Parathyroid adenoma (tissue), 2 donors: Measurements from ENCODE around the gene OTOG.

Experiments
- H2AFZ ChIP-seq: fragments of 300-600 bp; sonication (generic); one replicate; pipeline ENCODE4 v1.7.0; 2017; ENCODE audit warnings: antibody characterized with exemption, mild to moderate bottlenecking
- H3K27ac ChIP-seq: fragments of 300-600 bp; sonication (generic); one replicate; pipeline ENCODE4 v1.7.0; 2017
- H3K27me3 ChIP-seq: fragments of 300-600 bp; sonication (generic); one replicate; pipeline ENCODE4 v1.7.0; 2017; ENCODE audit warnings: low read length; ENCODE audit not compliant: control insufficient read depth, insufficient read depth
- H3K36me3 ChIP-seq: fragments of 300-600 bp; sonication (generic); one replicate; pipeline ENCODE4 v1.7.0; 2017; ENCODE audit warnings: low read length; ENCODE audit not compliant: control insufficient read depth, insufficient read depth
- H3K4me1 ChIP-seq: fragments of 300-600 bp; sonication (generic); one replicate; pipeline ENCODE4 v1.7.0; 2017; ENCODE audit warnings: control low read depth
- H3K4me2 ChIP-seq: fragments of 300-600 bp; sonication (generic); one replicate; pipeline ENCODE4 v1.7.0; 2017; ENCODE audit warnings: low read length
- H3K4me3 ChIP-seq: fragments of 300-600 bp; sonication (generic); one replicate; pipeline ENCODE4 v1.7.0; 2017; ENCODE audit warnings: low read depth, low read length
- H3K79me2 ChIP-seq: fragments of 300-600 bp; sonication (generic); one replicate; pipeline ENCODE4 v1.7.0; 2017; ENCODE audit warnings: control low read depth
- H3K9ac ChIP-seq: fragments of 300-600 bp; sonication (generic); one replicate; pipeline ENCODE4 v1.7.0; 2017; ENCODE audit warnings: mild to moderate bottlenecking
- H3K9me3 ChIP-seq: fragments of 300-600 bp; sonication (generic); one replicate; pipeline ENCODE4 v1.7.0; 2017; ENCODE audit warnings: low read length; ENCODE audit not compliant: control insufficient read depth
- CTCF ChIP-seq: fragments of 300-600 bp; sonication (generic); IDR thresholded peaks from one replicate; pipeline ENCODE4 v1.7.0; 2017; ENCODE audit warnings: antibody characterized with exemption, mild to moderate bottlenecking
- donor health status: primary hyperparathyroidism.

Gene OTOG

DNA sequence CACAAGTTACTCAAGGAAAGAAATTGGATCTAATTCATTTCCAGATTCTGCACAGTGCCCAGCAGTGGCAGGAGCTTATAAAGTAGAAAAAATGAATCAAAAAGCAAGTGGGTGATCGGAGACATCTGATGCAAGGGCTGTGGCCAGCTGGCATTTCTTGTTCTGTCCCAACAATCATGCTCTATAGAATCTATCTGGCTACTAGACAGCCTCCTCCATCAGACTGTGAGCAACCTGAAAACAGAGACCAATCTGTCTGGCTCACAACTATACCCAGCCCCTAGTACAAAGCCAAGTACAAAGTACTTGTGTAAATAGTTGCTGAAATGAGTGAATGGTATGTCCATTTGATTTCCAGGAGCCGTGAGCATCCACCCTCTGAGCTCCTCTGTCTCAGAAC is 14.3 kb upstream of the OTOG start:
- H3K27me3 ChIP-seq = no peaks in the 10 kb centered on the region
- no peak overlapping the region for H3K4me2 ChIP-seq
- H3K4me3 ChIP-seq = no peak overlapping the region
- no peak overlapping the region for H3K27ac ChIP-seq
- H3K79me2 ChIP-seq = no peaks in the 10 kb centered on the region
- H3K9ac ChIP-seq = no peak overlapping the region
- H3K4me1 ChIP-seq = no peaks in the 10 kb centered on the region
- no peaks in the 10 kb centered on the region for H3K9me3 ChIP-seq
- no peak for TF ChIP-seq CTCF
- no peak overlapping the region for H2AFZ ChIP-seq
- H3K36me3 ChIP-seq = no peaks in the 10 kb centered on the region

- Histone ChIP-seq H3K4me1 (no peaks in the 10 kb centered on the region), H3K27me3 (no peaks in the 10 kb centered on the region), H2AFZ (no peak overlapping the region), H3K4me2 (no peak overlapping the region), H3K27ac (no peak overlapping the region), H3K36me3 (no peaks in the 10 kb centered on the region), H3K4me3 (no peak overlapping the region), H3K79me2 (no peaks in the 10 kb centered on the region), H3K9ac (no peak overlapping the region), H3K9me3 (no peaks in the 10 kb centered on the region)
- TF ChIP-seq CTCF = no peak
Observed at GRCh38 chr11:17533341-17533740, 13.7 kb upstream of the OTOG start.

- Histone ChIP-seq H3K4me1 (no peaks in the 10 kb centered on the region), H3K36me3 (no peaks in the 10 kb centered on the region), H3K9me3 (no peaks in the 10 kb centered on the region), H3K27ac (no peak overlapping the region), H3K4me3 (no peak overlapping the region), H3K27me3 (no peaks in the 10 kb centered on the region), H3K79me2 (no peaks in the 10 kb centered on the region), H3K4me2 (no peak overlapping the region), H3K9ac (no peak overlapping the region), H2AFZ (no peak overlapping the region)
- TF ChIP-seq CTCF = no peak
Observed at GRCh38 chr11:17533778-17534415, 13.2 kb upstream of the OTOG start.

GRCh38 chr11:17535488-17535887 is 11.6 kb upstream of the OTOG start:
- Histone ChIP-seq H3K27ac (no peak overlapping the region), H3K79me2 (no peaks in the 10 kb centered on the region), H3K36me3 (no peaks in the 10 kb centered on the region), H3K4me2 (no peak overlapping the region), H3K4me3 (no peak overlapping the region), H3K9me3 (no peaks in the 10 kb centered on the region), H3K4me1 (no peaks in the 10 kb centered on the region), H3K27me3 (no peaks in the 10 kb centered on the region), H2AFZ (no peak overlapping the region), H3K9ac (no peak overlapping the region)
- no peak for TF ChIP-seq CTCF

- no peak for TF ChIP-seq CTCF
- no peak overlapping the region for H3K4me3 ChIP-seq
- no peaks in the 10 kb centered on the region for H3K36me3 ChIP-seq
Observed at GRCh38 chr11:17537261-17537660, 9.8 kb upstream of the OTOG start.

More at GRCh38 chr11:17537261-17537660, 9.8 kb upstream of the OTOG start:
- Histone ChIP-seq H3K9me3 (no peaks in the 10 kb centered on the region), H3K79me2 (no peaks in the 10 kb centered on the region), H3K9ac (no peak overlapping the region), H3K27me3 (no peaks in the 10 kb centered on the region), H3K4me1 (no peaks in the 10 kb centered on the region), H3K4me2 (no peak overlapping the region), H2AFZ (no peak overlapping the region), H3K27ac (no peak overlapping the region)
